Trophoblast cell (in vitro differentiated cells and primary cell): ENCODE data around the gene BANF2.

Experiments used
- DNase-seq, 2 donors: peaks; one replicate each; pipeline ENCODE4 v3.0.0-alpha.2; 2016
- H2AFZ ChIP-seq: 2 replicates; pipeline ENCODE4 v1.6.1; 2013; ENCODE audit warnings: low read length, moderate library complexity, mild to moderate bottlenecking; ENCODE audit not compliant: insufficient read depth, poor library complexity
- H2AK5ac ChIP-seq: 2 replicates; pipeline ENCODE4 v1.6.1; 2013; ENCODE audit warnings: mild to moderate bottlenecking, low read length
- H2BK120ac ChIP-seq: 2 replicates; pipeline ENCODE4 v1.6.1; 2013; ENCODE audit warnings: low read length, mild to moderate bottlenecking, moderate library complexity; ENCODE audit not compliant: insufficient read depth, poor library complexity
- H2BK12ac ChIP-seq: 2 replicates; pipeline ENCODE4 v1.6.1; 2013; ENCODE audit warnings: mild to moderate bottlenecking, low read length, moderate library complexity
- H2BK5ac ChIP-seq: 2 replicates; pipeline ENCODE4 v1.6.1; 2013; ENCODE audit warnings: low read length, low read depth, moderate library complexity, mild to moderate bottlenecking; ENCODE audit not compliant: poor library complexity
- H3K14ac ChIP-seq: 2 replicates; pipeline ENCODE4 v1.6.1; 2013; ENCODE audit warnings: mild to moderate bottlenecking, low read length
- H3K18ac ChIP-seq: 2 replicates; pipeline ENCODE4 v1.6.1; 2013; ENCODE audit warnings: mild to moderate bottlenecking, low read length
- H3K23ac ChIP-seq: 2 replicates; pipeline ENCODE4 v1.6.1; 2013; ENCODE audit warnings: low read length
- H3K27ac ChIP-seq: 2 replicates; pipeline ENCODE4 v1.5.1; 2013; ENCODE audit warnings: low read depth, mild to moderate bottlenecking, inconsistent platforms, low read length, moderate library complexity
- H3K27me3 ChIP-seq: 2 replicates; pipeline ENCODE4 v1.6.1; 2013; ENCODE audit warnings: inconsistent platforms, mild to moderate bottlenecking, low read length, moderate library complexity; ENCODE audit not compliant: insufficient read depth
- H3K36me3 ChIP-seq, 2 experiments: 1 replicate in 1 of 2; 2 replicates in 1 of 2; pipeline ENCODE4 v1.6.1; 2013; ENCODE audit warnings: low read length in 2 of 2, mild to moderate bottlenecking in 2 of 2, moderate library complexity in 1 of 2; ENCODE audit not compliant: insufficient read depth in 2 of 2, control insufficient read depth in 1 of 2
- H3K4ac ChIP-seq: 2 replicates; pipeline ENCODE4 v1.6.1; 2013; ENCODE audit warnings: low read depth, mild to moderate bottlenecking, low read length, moderate library complexity
- H3K4me1 ChIP-seq, 2 experiments: 1 replicate in 1 of 2; 2 replicates in 1 of 2; pipeline ENCODE4 v1.6.1; 2013; ENCODE audit warnings: low read length in 2 of 2, mild to moderate bottlenecking in 2 of 2, moderate library complexity in 1 of 2; ENCODE audit not compliant: insufficient read depth in 2 of 2, control insufficient read depth in 1 of 2
- H3K4me2 ChIP-seq: 2 replicates; pipeline ENCODE4 v1.6.1; 2013; ENCODE audit warnings: inconsistent platforms, mild to moderate bottlenecking, low read length, moderate library complexity
- H3K4me3 ChIP-seq: 2 replicates; pipeline ENCODE4 v1.5.1; 2013; ENCODE audit warnings: mild to moderate bottlenecking, low read depth, low read length, inconsistent platforms
- H3K79me1 ChIP-seq: one replicate; pipeline ENCODE4 v1.6.1; 2013; ENCODE audit warnings: low read length
- H3K79me2 ChIP-seq: 2 replicates; pipeline ENCODE4 v1.6.1; 2013; ENCODE audit warnings: low read length, mild to moderate bottlenecking; ENCODE audit not compliant: control insufficient read depth, insufficient read depth, poor library complexity
- H3K9ac ChIP-seq: 2 replicates; pipeline ENCODE4 v1.6.1; 2013; ENCODE audit warnings: mild to moderate bottlenecking, low read length
- H3K9me3 ChIP-seq: 2 replicates; pipeline ENCODE4 v1.6.1; 2013; ENCODE audit warnings: low read depth, mild to moderate bottlenecking, control low read depth, inconsistent platforms, low read length; ENCODE audit not compliant: insufficient read depth
- H4K12ac ChIP-seq: 2 replicates; pipeline ENCODE4 v1.6.1; 2013; ENCODE audit warnings: low read depth, mild to moderate bottlenecking, low read length, moderate library complexity
- H4K8ac ChIP-seq: 2 replicates; pipeline ENCODE4 v1.6.1; 2013; ENCODE audit warnings: low read depth, mild to moderate bottlenecking, low read length, moderate library complexity
- H4K91ac ChIP-seq: one replicate; pipeline ENCODE4 v1.6.1; 2013; ENCODE audit warnings: low read depth, mild to moderate bottlenecking, low read length, moderate library complexity
- WGBS: extraction: QIAGEN DNeasy Blood & Tissue Kit; methylation state at CpG from one replicate; pipeline ENCODE4 v1.1.7; 2013; ENCODE audit warnings: missing lambda C conversion rate; ENCODE audit not compliant: insufficient read length, insufficient coverage; ENCODE audit errors: extremely low coverage; 5-methylcytosine and 5-hydroxymethylcytosine counted together

Gene BANF2

DNA sequence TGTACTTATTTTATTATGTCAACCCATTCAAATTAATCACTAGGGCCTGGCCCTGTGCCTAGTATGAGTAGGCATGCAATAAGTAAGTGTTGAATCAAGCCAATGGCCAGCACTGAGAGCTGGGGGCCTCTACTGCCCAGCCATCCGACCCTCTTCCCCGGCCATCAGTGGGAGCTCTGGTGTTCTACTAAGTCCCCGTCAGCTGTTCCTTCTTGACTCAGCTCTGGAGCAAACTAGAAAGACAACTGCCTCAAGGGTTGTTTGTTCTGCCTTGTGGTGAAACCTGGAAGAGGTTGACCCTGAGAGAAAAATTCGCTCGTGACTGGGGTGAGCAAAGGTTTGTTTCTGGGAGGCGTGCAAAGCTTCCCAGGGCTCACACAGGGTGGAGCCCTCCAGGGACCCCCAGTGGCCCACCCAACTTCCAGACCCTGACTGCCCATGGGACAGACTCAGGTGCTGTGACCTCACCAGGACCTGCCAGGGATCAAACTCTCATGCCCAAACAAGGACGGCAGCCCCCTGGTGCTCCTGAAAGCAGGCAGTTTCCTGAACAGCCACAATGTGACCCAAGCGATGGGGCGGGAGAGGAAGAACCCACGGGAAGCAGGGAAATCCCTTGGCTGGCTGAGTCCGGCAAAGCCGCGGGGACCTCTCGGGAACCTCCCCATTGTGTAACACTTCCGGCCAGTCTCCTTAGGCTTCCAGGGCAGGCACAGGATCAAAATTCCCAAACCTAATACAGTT lies 50.4 kb downstream of the BANF2 start:
- Histone ChIP-seq H3K4me2 (no peak overlapping the region), H3K9ac (no peak overlapping the region), H2BK12ac (no peak overlapping the region), H3K23ac (no peak overlapping the region), H4K12ac (no peak overlapping the region), H4K8ac (no peak overlapping the region), H3K4ac (no peak overlapping the region), H3K27ac (no peak overlapping the region), H3K18ac (no peak overlapping the region), H4K91ac (no peak overlapping the region), H3K36me3 (no peaks in the 10 kb centered on the region), H2BK120ac (no peak overlapping the region), H2AK5ac (no peak overlapping the region), H2BK5ac (no peak overlapping the region), H3K79me2 (no peaks in the 10 kb centered on the region), H3K4me3 (no peak overlapping the region), H3K14ac (no peak overlapping the region), H3K79me1 (no peaks in the 10 kb centered on the region), H2AFZ (no peak overlapping the region), H3K4me1 (peaks cover 0 to 3% of the 10 kb centered on the region in 2 experiments), H3K27me3 (no peaks in the 10 kb centered on the region), H3K9me3 (no peaks in the 10 kb centered on the region)
- no CpG with 5 or more reads among the region's 15 CpGs for WGBS
- peak in 1 of 2 donors; percentile 7 for DNase-seq

DNA sequence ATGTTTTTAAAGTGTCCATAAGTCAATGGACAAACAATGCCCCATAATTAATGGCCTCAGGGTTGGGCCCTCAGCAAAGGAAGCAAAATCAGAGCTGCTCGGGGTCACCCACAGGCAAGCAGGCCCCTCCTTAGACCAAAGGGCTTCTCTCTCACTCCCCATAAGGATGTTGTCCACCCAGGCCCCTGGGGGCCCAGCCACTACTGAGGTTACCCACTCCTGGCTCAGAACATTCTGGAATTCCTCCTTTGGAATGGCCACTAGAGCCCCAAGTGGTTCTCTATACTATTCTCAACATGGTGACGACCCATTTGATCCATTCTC lies 50.9 kb downstream of the BANF2 start:
- H2BK120ac ChIP-seq: no peak overlapping the region
- H3K4me3 ChIP-seq: no peak overlapping the region
- no peak overlapping the region for H4K8ac ChIP-seq
- no peak overlapping the region for H4K91ac ChIP-seq
- no peaks in the 10 kb centered on the region for H3K27me3 ChIP-seq
- H3K9ac ChIP-seq: no peak overlapping the region
- no peaks in the 10 kb centered on the region for H3K36me3 ChIP-seq
- no peak overlapping the region for H3K4ac ChIP-seq
- no peak overlapping the region for H2AFZ ChIP-seq
- no peak overlapping the region for H2AK5ac ChIP-seq
- H3K18ac ChIP-seq: no peak overlapping the region
- no peak overlapping the region for H3K27ac ChIP-seq
- DNase-seq: no peak
- H3K79me1 ChIP-seq: no peaks in the 10 kb centered on the region
- H3K23ac ChIP-seq: no peak overlapping the region
- H3K79me2 ChIP-seq: no peaks in the 10 kb centered on the region
- peaks cover 0 to 3% of the 10 kb centered on the region in 2 experiments for H3K4me1 ChIP-seq
- no peak overlapping the region for H4K12ac ChIP-seq
- no peaks in the 10 kb centered on the region for H3K9me3 ChIP-seq
- no peak overlapping the region for H2BK12ac ChIP-seq
- no CpG with 5 or more reads among the region's 2 CpGs for WGBS
- H3K4me2 ChIP-seq: no peak overlapping the region
- no peak overlapping the region for H3K14ac ChIP-seq
- H2BK5ac ChIP-seq: no peak overlapping the region

DNA sequence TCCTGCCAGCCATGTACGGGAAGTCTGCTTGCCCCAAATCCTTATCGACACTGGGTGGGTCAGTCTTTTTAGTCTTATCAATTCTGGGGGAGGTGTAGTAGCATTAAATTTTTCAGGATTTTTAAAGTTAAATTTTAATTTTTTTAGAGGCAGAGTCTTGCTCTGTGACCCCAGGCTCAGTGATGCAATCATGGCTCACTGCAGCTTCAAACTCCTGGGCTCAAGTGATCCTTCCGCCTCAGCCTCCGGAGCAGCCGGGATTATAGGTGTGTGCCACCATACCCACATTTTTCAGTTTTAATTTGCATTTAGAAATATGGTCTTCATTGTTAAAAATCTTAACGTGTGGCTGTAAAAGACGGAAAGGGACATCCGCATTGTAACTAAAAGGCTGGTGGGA lies 51.9 kb downstream of the BANF2 start:
- WGBS: no CpG with 5 or more reads among the region's 8 CpGs
- H4K12ac ChIP-seq: no peak overlapping the region
- H3K36me3 ChIP-seq: no peaks in the 10 kb centered on the region
- no peak overlapping the region for H2AFZ ChIP-seq
- H3K27ac ChIP-seq: no peak overlapping the region
- no peaks in the 10 kb centered on the region for H3K79me2 ChIP-seq
- H3K4ac ChIP-seq: no peak overlapping the region
- no peaks in the 10 kb centered on the region for H3K9me3 ChIP-seq
- H3K14ac ChIP-seq: no peak overlapping the region
- peaks cover 0 to 3% of the 10 kb centered on the region in 2 experiments for H3K4me1 ChIP-seq
- DNase-seq: no peak
- H3K79me1 ChIP-seq: no peaks in the 10 kb centered on the region
- H3K27me3 ChIP-seq: no peaks in the 10 kb centered on the region
- H2AK5ac ChIP-seq: no peak overlapping the region
- no peak overlapping the region for H3K4me3 ChIP-seq
- H2BK120ac ChIP-seq: no peak overlapping the region
- no peak overlapping the region for H3K23ac ChIP-seq
- no peak overlapping the region for H2BK5ac ChIP-seq
- H4K91ac ChIP-seq: no peak overlapping the region
- no peak overlapping the region for H3K18ac ChIP-seq
- no peak overlapping the region for H2BK12ac ChIP-seq
- no peak overlapping the region for H3K4me2 ChIP-seq
- H4K8ac ChIP-seq: no peak overlapping the region
- H3K9ac ChIP-seq: no peak overlapping the region

DNA sequence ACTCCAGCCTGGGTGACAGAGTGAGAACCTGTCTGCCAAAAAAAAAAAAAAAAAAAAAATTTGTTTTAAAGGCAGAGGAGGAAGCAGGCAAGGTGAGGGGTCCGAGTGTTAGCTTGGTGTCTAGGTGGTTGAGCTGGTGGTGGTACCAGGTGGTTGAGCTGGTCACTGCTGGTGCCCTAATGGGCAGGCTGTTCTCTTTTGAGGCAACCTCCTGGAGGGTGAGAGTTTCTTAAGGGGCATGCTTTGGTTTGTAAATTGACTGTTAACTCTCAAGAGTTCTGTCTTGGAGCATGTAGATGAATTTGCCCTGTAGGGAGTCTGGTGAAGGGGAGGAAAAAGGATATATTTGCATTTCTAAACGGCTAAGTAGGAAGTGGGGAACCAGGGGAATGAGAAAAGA lies 52.7 kb downstream of the BANF2 start:
- Histone ChIP-seq H3K4ac (no peak overlapping the region), H4K91ac (no peak overlapping the region), H3K9me3 (no peaks in the 10 kb centered on the region), H3K9ac (no peak overlapping the region), H3K4me1 (peaks cover 0 to 2% of the 10 kb centered on the region in 2 experiments), H4K12ac (no peak overlapping the region), H3K18ac (no peak overlapping the region), H2AK5ac (no peak overlapping the region), H3K79me2 (no peaks in the 10 kb centered on the region), H2AFZ (no peak overlapping the region), H3K23ac (no peak overlapping the region), H3K4me2 (no peak overlapping the region), H4K8ac (no peak overlapping the region), H2BK12ac (no peak overlapping the region), H3K36me3 (no peaks in the 10 kb centered on the region), H3K27ac (no peak overlapping the region), H2BK120ac (no peak overlapping the region), H3K27me3 (no peaks in the 10 kb centered on the region), H3K14ac (no peak overlapping the region), H3K79me1 (no peaks in the 10 kb centered on the region), H3K4me3 (no peak overlapping the region), H2BK5ac (no peak overlapping the region)
- no CpG with 5 or more reads among the region's 2 CpGs for WGBS
- DNase-seq: no peak
